GM18909 (cell line): ENCODE results near the gene KRTAP5-8.
"Not testable (repeated sequence)": the region's sequence is repeated elsewhere in the genome, so short reads cannot be mapped to it uniquely, and the experiment has no call there.

Experiments used
- ATAC-seq: cut with Tn5 transposase; IDR thresholded peaks from one replicate; pipeline ENCODE4 v1.9.1; 2021; ENCODE audit warnings: mild to moderate bottlenecking; ENCODE audit not compliant: unreplicated experiment, poor library complexity

KRTAP5-8 gene

DNA sequence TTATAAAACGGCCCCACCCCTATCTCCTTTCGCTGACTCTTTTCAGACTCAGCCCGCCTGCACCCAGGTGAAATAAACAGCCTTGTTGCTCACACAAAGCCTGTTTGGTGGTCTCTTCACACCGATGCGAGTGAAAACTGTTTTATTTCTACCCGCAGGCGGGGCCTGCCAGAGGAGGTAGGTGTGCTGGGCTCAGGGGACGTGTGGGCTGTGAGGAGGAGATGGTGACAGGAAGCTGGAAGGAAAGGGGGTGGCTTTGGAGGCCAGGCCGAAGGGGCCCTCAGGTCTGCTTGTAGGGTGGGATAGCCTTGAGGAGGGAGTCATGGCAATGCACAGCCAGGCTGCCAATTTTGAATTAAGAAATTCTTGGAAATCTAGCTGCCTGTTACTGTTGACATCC is 32.0 kb upstream of the KRTAP5-8 start:
- ATAC-seq = no peak

DNA sequence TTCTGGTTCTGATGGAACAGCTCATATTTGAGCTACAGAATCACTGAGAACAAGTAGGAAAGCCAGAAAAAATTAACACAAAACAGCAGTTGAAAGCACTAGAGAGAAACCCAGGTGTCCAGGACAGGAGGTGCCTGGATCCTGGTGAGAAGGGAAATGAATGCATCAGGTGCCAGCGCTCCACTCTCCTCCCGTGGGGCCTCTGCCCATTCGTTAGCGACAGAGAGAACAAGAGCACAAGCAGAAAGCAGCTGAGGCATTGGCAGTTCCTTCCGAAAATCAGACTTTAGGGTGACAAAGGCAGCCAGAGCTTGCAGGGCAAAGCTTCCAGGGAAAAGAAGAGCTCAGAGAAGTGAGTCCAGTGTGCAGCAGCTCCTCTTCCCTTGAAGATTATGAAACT is 30.7 kb upstream of the KRTAP5-8 start:
- no peak for ATAC-seq

DNA sequence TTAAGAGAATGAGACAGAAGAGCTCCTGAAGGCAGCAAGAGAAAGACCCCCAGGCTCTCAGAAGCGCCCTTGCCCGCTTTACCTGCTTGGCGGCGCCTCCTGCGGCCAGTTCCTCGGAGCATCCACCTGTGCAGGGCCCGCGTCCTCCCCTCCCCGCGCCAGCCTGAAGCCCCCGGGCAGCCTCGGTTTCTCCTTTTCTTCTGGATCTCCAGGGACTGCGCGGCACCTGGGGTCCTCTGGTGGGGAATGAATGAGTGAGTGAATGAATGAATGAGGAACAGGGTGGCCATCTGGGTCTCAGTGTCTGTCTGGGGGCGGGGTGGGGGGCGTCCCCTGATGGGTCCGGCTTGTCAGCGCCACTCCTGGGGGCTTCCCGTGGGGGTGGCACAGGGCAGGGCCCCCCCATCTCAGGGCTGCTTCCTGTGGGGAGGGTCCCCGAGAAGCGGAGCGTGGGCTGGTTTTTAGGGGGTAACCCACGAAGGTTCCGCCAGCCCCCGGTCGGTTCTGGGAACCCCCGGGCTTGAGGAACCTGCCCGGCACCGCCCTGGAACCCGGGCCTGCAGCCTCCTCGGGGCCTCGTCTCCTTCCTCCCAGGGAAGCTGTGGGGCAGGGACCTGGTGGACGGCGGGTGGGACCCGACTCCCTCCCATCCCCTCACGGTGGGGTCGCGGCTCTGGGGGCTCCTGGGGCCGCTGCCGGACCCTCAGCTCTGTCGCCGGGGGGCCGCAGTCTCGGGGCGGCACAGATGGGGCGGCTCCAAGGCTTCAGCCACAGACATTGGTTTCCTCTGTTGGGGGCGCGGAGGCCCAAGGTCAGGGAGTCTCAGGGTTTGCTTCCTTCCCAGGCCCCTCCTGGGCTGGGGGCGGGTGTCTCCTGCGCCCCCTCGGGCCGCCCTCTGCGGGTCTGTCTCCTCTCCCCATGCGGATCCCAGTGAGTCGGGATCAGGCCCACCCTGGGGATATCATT is 19.0 kb upstream of the KRTAP5-8 start:
- no peak for ATAC-seq

GRCh38 chr11:71519546-71519945 is 18.3 kb upstream of the KRTAP5-8 start:
- ATAC-seq = no peak

- ATAC-seq = no peak
Measured at GRCh38 chr11:71525188-71525937, 12.5 kb upstream of the KRTAP5-8 start.

DNA sequence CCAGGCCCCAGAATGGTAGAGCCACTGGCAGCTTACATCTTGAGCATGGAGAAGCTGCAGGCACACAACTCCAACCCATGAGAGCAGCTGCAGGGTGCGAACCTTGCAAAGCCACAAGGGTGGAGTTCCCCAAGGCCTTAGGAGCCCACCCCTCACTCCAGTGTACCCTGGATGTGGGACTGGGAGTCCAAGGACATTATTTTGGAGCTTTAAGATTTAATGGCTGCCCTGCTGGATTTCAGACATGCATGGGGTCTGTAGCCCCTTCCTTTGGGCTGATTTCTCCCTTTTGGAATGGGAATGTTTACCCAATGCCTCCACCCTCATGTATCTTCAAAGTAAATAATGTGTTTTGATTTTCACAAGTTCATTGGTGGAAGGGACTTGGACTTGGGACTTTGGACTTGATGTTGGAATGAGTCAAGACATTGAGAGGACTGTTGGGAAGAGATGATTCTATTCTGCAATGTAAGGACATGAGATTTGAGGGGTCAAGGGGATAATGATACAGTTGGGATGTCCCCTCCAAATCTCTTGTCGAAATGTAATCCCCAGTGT is 11.8 kb upstream of the KRTAP5-8 start:
- no peak for ATAC-seq

DNA sequence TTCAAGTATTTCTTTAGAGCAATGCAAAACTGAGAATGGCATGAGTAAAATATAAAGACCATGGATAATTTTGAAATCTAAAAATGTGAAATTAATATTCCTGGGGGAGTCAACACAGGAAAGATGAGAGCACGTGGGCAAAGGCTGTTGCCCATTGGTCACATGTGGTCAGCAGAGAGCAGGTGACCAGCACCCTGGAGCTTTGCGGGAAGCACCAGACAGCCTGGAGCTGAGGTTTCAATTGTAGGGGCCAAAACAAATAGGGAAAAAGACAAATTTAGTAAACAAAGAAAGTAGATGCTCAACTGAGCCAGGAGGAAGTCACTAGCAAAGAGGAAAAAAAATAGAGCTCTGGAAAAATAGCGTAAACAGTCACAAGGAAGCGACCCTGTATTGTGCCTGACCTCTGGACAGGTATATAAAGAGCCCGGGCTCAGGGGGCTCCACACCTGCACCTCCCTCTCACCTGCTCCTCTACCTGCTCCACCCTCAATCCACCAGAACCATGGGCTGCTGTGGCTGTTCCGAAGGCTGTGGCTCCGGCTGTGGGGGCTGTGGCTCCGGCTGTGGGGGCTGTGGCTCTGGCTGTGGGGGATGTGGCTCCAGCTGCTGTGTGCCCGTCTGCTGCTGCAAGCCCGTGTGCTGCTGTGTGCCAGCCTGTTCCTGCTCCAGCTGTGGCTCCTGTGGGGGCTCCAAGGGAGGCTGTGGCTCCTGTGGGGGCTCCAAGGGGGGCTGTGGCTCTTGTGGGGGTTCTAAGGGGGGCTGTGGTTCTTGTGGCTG is 10.8 kb upstream of the KRTAP5-8 start, which contains the start of gene KRTAP5-7:
KRTAP5-7 (plus strand) TSS at position 472 of the 780 bp plus-strand sequence; CDS start at position 506, 34 bp downstream.
- not testable (repeated sequence) for ATAC-seq

DNA sequence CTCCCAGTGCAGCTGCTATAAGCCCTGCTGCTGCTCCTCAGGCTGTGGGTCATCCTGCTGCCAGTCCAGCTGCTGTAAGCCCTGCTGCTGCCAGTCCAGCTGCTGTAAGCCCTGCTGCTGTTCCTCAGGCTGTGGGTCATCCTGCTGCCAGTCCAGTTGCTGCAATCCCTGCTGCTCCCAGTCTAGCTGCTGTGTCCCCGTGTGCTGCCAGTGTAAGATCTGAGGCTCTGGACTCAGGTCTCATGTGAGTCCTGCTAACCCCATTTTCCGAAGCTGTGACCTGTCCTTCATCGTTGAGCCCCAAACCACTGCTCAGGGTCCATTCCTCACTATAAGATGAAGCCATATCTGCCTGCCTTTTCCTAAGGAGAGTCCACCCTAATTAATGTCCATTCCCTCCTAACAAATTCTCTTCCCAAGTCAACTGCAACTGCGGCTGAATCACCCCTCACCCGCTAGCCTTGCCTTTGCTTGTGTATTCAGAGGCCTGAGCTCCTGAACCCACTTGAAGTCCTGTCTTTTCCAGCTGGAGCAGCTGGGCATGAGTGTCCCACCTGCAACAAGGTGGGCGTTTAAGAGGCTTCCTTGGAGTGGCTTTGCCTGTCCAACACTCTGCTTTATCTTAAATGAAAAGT is 10.1 kb upstream of the KRTAP5-8 start:
- no peak for ATAC-seq

- ATAC-seq = no peak
Measured at GRCh38 chr11:71530602-71531001, 7.2 kb upstream of the KRTAP5-8 start.

GRCh38 chr11:71532036-71532610 is 5.7 kb upstream of the KRTAP5-8 start:
- no peak for ATAC-seq

DNA sequence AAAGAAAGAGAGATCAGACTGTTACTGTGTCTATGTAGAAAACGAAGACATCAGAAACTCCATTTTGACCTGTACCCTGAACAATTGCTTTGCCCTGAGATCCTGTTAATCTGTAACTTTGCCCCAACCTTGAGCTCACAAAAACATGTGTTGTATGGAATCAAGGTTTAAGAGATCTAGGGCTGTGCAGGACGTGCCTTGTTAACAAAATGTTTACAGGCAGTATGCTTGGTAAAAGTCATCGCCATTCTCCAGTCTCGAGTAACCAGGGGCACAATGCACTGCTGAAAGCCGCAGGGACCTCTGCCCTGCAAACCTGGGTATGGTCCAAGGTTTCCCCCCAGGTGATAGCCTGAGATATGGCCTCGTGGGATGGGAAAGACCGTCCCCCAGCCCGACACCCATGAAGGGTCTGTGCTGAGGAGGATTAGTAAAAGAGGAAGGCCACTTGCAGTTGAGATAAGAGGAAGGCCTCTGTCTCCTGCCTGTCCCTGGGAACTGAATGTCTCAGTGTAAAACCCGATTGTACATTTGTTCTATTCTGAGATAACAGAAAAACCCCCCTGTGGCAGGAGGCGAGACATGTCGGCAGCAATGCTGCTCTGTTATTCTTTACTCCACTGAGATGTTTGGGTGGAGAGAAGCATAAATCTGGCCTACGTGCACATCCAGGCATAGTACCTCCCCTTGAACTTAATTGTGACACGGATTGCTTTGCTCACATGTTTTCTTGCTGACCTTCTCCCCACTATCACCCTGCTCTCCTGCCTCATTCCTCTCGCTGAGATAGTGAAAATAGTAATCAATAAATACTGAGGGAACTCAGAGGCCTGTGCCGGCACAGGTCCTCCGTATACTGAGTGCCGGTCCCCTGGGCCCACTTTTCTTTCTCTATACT is 2.9 kb upstream of the KRTAP5-8 start:
- not testable (repeated sequence) for ATAC-seq

GRCh38 chr11:71535825-71536224 is 2.0 kb upstream of the KRTAP5-8 start:
- ATAC-seq = no peak

DNA sequence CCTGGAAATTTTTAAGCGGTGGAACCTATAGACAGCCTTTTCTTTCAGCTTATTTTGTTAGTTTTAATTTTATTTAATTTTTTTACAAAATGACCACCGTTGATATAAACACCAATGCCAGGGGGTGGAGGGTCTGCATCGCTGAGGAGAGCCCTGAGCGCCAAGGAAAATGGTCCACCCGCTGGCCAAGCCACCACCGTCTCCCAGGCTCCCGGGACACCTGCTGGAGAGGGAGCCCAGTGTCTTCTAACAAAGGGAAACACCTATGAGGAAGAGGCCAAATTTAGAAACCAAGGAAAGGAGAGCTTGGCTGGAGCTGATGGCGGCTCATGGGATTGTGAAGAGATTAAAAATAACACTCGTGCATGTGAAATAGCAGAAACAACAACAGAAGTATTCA is 288 bp upstream of the KRTAP5-8 start:
- no peak for ATAC-seq

GRCh38 chr11:71538666-71538990 is 803 bp downstream of the KRTAP5-8 start:
- ATAC-seq = no peak

DNA sequence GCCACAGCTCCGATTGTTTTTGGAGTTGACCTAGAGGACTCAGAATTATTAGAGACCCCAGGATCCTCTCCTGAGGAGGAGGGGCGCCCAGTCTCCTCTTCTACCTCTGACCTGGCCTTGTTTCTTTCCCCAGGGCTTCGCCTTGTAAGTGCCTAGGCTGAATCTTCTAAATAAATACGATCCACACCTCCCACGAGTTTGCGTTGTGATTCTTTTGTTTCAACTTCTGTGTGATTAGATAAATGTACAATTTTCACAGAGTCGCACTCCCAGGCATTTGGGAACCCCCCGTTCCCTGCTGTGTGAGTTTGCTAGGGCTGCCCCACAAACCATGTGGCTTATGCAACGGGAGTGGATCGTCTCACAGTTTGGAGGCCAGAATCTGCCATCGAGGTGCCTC is 1.2 kb downstream of the KRTAP5-8 start:
- no peak for ATAC-seq

DNA sequence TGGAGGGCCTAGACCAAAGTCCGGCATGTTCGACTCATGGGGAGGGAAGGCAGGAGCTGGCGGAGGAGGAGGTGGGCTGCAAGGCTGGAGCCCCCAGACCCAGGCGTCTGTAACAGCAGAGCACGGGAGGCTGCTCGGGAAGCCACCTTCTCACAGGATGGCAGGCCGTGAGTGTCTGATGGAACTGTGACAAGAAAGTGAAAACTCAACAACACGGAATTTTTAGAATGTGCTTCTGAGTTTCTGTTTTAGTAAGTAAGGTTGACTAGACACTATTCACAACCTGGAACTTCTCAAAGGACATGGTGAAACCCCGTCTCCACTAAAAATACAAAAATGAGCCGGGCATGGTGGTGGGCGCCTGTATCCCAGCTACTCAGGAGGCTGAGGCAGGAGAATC is 2.1 kb downstream of the KRTAP5-8 start:
- ATAC-seq = not testable (repeated sequence)

- not testable (repeated sequence) for ATAC-seq
Measured at GRCh38 chr11:71540521-71541304, 2.9 kb downstream of the KRTAP5-8 start.

DNA sequence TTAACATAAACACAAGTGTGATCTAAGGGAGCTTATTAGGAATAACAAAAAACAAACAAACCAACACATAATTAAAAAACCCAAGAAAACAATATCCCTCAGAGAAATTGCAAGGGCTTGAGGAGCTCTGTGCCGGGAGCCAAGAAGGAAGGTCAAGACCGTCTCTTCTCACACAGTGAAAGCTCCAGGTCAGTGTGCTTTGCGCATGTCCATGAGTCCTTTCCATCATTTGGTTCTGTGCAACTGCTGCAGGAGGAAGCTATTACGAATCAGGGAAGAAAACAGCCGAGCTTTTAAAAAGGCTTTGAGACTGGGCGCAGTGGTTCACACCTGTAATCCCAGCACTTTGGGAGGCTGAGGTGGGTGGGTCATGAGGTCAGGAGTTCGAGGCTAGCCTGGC is 4.6 kb downstream of the KRTAP5-8 start:
- no peak for ATAC-seq
